PC-3 (cell line): ENCODE measurements around the gene MAML3. TPM values are rescaled to one million over a fixed set of nuclear protein-coding genes. Genes with fewer than 3 reads are reported as not detected.

Source experiments
- ATAC-seq: fragments of 200-7000 bp; cut with Tn5 transposase; 2 replicates; pipeline ENCODE4 v1.9.1; 2020; ENCODE audit warnings: mild to moderate bottlenecking, moderate library complexity
- BruUV-seq: library from RNA; stranded (reverse); fragments of 400-500 nt; replicated peaks from 2 replicates; lab custom pipeline; 2021; lab: Mats Ljungman, UMichigan
- CTCF ChIA-PET: fragments of 300-600 bp; sonication (Branson Sonifier 250); formaldehyde crosslinking; loops from one replicate; lab custom pipeline; 2022; ENCODE audit warnings: antibody characterized with exemption; lab: Charles Lee
- POLR2A ChIA-PET: fragments of 300-600 bp; sonication (Branson Sonifier 250); formaldehyde crosslinking; loops from one replicate; lab custom pipeline; 2022; ENCODE audit warnings: antibody characterized with exemption; ENCODE audit not compliant: unreplicated experiment; lab: Charles Lee
- DNase-seq: peaks from one replicate; pipeline ENCODE4 v3.0.0-alpha.2; 2015
- H2AFZ ChIP-seq: fragments of 300-600 bp; sonication (generic); 2 replicates; pipeline ENCODE4 v1.6.0; 2016; ENCODE audit warnings: antibody characterized with exemption, low read length
- H3F3A ChIP-seq: fragments of 300-600 bp; sonication (generic); one replicate; pipeline ENCODE4 v1.6.0; 2017; ENCODE audit warnings: antibody characterized with exemption, low read length, control low read depth, mild to moderate bottlenecking; ENCODE audit not compliant: unreplicated experiment
- H3K27ac ChIP-seq: fragments of 300-600 bp; sonication (generic); 2 replicates; pipeline ENCODE4 v1.5.1; 2016; ENCODE audit warnings: mild to moderate bottlenecking, low read length
- H3K27me3 ChIP-seq: fragments of 300-600 bp; sonication (generic); 2 replicates; pipeline ENCODE4 v1.6.1; 2016; ENCODE audit warnings: low read length, mixed read lengths
- H3K36me3 ChIP-seq: fragments of 300-600 bp; sonication (generic); 2 replicates; pipeline ENCODE4 v1.6.1; 2016; ENCODE audit warnings: low read depth, mixed run types, low read length, mixed read lengths
- H3K4me1 ChIP-seq: fragments of 300-600 bp; sonication (generic); 2 replicates; pipeline ENCODE4 v1.5.1; 2016; ENCODE audit warnings: low read length; ENCODE audit not compliant: insufficient read depth
- H3K4me2 ChIP-seq: fragments of 300-600 bp; sonication (generic); 2 replicates; pipeline ENCODE4 v1.6.0; 2016; ENCODE audit warnings: low read length
- H3K4me3 ChIP-seq: fragments of 300-600 bp; sonication (generic); 2 replicates; pipeline ENCODE4 v1.5.1; 2016; ENCODE audit warnings: mild to moderate bottlenecking, low read length, mixed read lengths
- H3K79me2 ChIP-seq: fragments of 300-600 bp; sonication (generic); 2 replicates; pipeline ENCODE4 v1.6.1; 2017; ENCODE audit warnings: low read length, mixed read lengths
- H3K9ac ChIP-seq: fragments of 300-600 bp; sonication (generic); 2 replicates; pipeline ENCODE4 v1.6.0; 2016; ENCODE audit warnings: mild to moderate bottlenecking, low read length
- H3K9me2 ChIP-seq: fragments of 300-600 bp; sonication (generic); replicated peaks from 2 replicates; pipeline ENCODE4 v1.6.1; 2016; ENCODE audit warnings: mixed run types, low read length, mixed read lengths
- H3K9me3 ChIP-seq: fragments of 300-600 bp; sonication (generic); 2 replicates; pipeline ENCODE4 v1.6.1; 2016; ENCODE audit warnings: low read length, mixed read lengths
- H4K20me1 ChIP-seq: fragments of 300-600 bp; sonication (generic); 2 replicates; pipeline ENCODE4 v1.6.1; 2016; ENCODE audit warnings: low read length, mixed read lengths
- EZH2 ChIP-seq: fragments of 300-600 bp; sonication (generic); IDR thresholded peaks from one replicate; pipeline ENCODE4 v1.6.1; 2017; ENCODE audit warnings: antibody characterized with exemption, mild to moderate bottlenecking, low read length; ENCODE audit not compliant: unreplicated experiment
- EZH2phosphoT487 ChIP-seq: fragments of 300-600 bp; sonication (generic); IDR thresholded peaks from 2 replicates; pipeline ENCODE4 v1.6.1; 2018; ENCODE audit warnings: mild to moderate bottlenecking, antibody characterized with exemption, low read length, borderline replicate concordance
- intact Hi-C: fragments of 100-400 bp; cut with micrococcal nuclease; formaldehyde crosslinking; loops from 2 replicates; pipeline ENCODE4 v1.9.0; 2023
- total RNA-seq: library from RNA; depleted of rRNA; stranded (reverse); fragments of >200 nt; gene quantifications from 2 replicates; pipeline ENCODE4 v1.2.3, GENCODE V29; 2014
- TF ChIP-seq, protein P1 (sequence below): fragments of 300-600 bp; sonication (generic); conservative IDR thresholded peaks from 2 replicates; pipeline ENCODE4 v1.5.1; 2017; ENCODE audit warnings: antibody characterized with exemption, low read depth, mild to moderate bottlenecking, low read length

MAML3 gene
- total RNA-seq, 1 experiment from 2014 or later, result 4.3 TPM

DNA sequence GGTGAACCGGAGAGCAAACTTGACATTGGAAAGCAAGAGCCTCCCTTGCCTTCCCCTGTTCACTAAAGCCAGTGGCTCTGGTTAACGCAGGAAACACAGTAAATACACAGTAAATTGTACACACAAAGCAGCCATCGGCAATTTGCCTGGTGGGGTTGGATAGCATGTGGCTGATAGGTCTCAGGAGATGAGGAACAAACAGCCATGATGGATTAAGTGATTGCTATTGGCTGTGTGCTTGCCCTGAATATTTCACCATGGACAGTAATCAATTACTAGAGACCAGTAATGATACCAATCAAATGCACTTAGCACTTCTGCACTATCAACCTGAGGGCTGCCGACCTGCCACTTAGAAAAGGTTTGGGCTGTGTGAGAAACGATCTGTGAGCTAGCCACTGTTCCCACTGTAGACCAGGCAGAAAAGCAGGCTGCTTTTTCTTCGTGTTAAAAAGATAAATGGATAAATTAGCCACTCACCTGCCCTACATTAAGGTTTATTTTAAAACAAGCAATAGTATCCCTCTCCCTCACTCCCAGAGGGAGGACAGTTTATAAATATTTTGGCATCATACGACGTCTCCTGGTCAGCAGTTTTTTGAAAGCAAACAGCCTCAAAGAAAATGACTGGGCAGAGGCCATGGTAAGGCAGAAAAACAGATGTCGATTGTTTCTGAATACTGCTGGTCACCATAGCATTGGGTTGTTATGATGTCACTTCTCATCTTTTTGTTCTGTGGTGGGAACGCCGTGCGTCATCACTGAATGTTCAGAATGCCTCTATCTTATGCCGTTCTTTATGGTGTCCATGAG is 167.1 kb downstream of the MAML3 start:
- Histone ChIP-seq H3K9me3 (no peaks in the 10 kb centered on the region), H2AFZ (no peak overlapping the region), H3K79me2 (no peaks in the 10 kb centered on the region), H3K9ac (no peak overlapping the region), H3K4me3 (no peak overlapping the region), H3K4me2 (no peak overlapping the region), H3K27ac (no peak overlapping the region), H4K20me1 (no peaks in the 10 kb centered on the region), H3K36me3 (no peaks in the 10 kb centered on the region), H3K4me1 (peaks cover 8% of the 10 kb centered on the region), H3K27me3 (no peaks in the 10 kb centered on the region), H3F3A (no peaks in the 10 kb centered on the region), H3K9me2 (no peaks in the 10 kb centered on the region)
- TF ChIP-seq EZH2 (no peak), EZH2phosphoT487 (no peak)
- TF ChIP-seq, protein P1, sequence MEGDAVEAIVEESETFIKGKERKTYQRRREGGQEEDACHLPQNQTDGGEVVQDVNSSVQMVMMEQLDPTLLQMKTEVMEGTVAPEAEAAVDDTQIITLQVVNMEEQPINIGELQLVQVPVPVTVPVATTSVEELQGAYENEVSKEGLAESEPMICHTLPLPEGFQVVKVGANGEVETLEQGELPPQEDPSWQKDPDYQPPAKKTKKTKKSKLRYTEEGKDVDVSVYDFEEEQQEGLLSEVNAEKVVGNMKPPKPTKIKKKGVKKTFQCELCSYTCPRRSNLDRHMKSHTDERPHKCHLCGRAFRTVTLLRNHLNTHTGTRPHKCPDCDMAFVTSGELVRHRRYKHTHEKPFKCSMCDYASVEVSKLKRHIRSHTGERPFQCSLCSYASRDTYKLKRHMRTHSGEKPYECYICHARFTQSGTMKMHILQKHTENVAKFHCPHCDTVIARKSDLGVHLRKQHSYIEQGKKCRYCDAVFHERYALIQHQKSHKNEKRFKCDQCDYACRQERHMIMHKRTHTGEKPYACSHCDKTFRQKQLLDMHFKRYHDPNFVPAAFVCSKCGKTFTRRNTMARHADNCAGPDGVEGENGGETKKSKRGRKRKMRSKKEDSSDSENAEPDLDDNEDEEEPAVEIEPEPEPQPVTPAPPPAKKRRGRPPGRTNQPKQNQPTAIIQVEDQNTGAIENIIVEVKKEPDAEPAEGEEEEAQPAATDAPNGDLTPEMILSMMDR, result no peak
- CTCF ChIA-PET, result no interaction called here
- no TSS peak for BruUV-seq
- ATAC-seq, result no peak
- DNase-seq, result no peak
- POLR2A ChIA-PET, result no interaction called here
- intact Hi-C loops, result no loop called here

- CTCF ChIA-PET, result no interaction called here
- no peak for ATAC-seq
These were observed 167.9 kb downstream of the MAML3 start for GRCh38 chr4:139986106-139986505.

More at GRCh38 chr4:139986106-139986505, 167.9 kb downstream of the MAML3 start:
- H3K27ac ChIP-seq, result no peak overlapping the region
- no peaks in the 10 kb centered on the region for H3F3A ChIP-seq
- intact Hi-C loops, result no loop called here
- H3K9me3 ChIP-seq, result no peaks in the 10 kb centered on the region
- no peak overlapping the region for H3K4me3 ChIP-seq
- H2AFZ ChIP-seq, result no peak overlapping the region
- POLR2A ChIA-PET, result no interaction called here
- no peaks in the 10 kb centered on the region for H4K20me1 ChIP-seq
- no peak overlapping the region for H3K4me2 ChIP-seq
- H3K9me2 ChIP-seq, result no peaks in the 10 kb centered on the region
- H3K79me2 ChIP-seq, result no peaks in the 10 kb centered on the region
- no peak overlapping the region for H3K9ac ChIP-seq
- BruUV-seq, result no TSS peak
- no peak for DNase-seq
- TF ChIP-seq EZH2 (no peak), EZH2phosphoT487 (no peak)
- TF ChIP-seq, protein P1, result no peak
- H3K36me3 ChIP-seq, result no peaks in the 10 kb centered on the region
- H3K4me1 ChIP-seq, result peaks cover 8% of the 10 kb centered on the region
- no peaks in the 10 kb centered on the region for H3K27me3 ChIP-seq
